ENCODE results near the gene CD180.

GRCh38 chr5:67234671-67235176, 38.1 kb upstream of the CD180 start:
- no peak for TF ChIP-seq CTCF (IDR thresholded peaks at IDR 0.05 in 2 of 3, conservative IDR thresholded peaks at IDR 0.05 in 1 of 3; ENCODE audit: insufficient read depth in 2 of 3, low read depth in 1 of 3, low read length in 3 of 3)
- TF ChIP-seq ZNF239 (CRISPR knock-in tag; IDR thresholded peaks at IDR 0.05), result no peak
- TF ChIP-seq CBFA2T3 (IDR thresholded peaks at IDR 0.05), result peak; percentile 21; the same call in 1 of the 2 replicates
- TF ChIP-seq EP300 (IDR thresholded peaks at IDR 0.05; ENCODE audit: low read length), result no peak
- TF ChIP-seq SMAD4 (CRISPR knock-in tag; conservative IDR thresholded peaks at IDR 0.05), result no peak
- TF ChIP-seq MAX (CRISPR knock-in tag; IDR thresholded peaks at IDR 0.05), result no peak
- TF ChIP-seq ZKSCAN1 (IDR thresholded peaks at IDR 0.05; ENCODE audit: low read depth, low read length), result no peak
- TF ChIP-seq ZNF592 (IDR thresholded peaks at IDR 0.05), result no peak
- no peak for TF ChIP-seq ZNF197 (CRISPR knock-in tag; IDR thresholded peaks at IDR 0.05; ENCODE audit: low read depth)
- TF ChIP-seq NCOA2 (IDR thresholded peaks at IDR 0.05; ENCODE audit: partially characterized antibody in 2 of 2), result no peak
- TF ChIP-seq REST (IDR thresholded peaks at IDR 0.05; ENCODE audit: borderline replicate concordance), result no peak; the same call in 1 of the 2 replicates
- TF ChIP-seq REST (CRISPR knock-in tag; IDR thresholded peaks at IDR 0.05; ENCODE audit: low read depth), result no peak
- TF ChIP-seq SPI1 (IDR thresholded peaks at IDR 0.05; ENCODE audit: borderline replicate concordance, low read depth, low read length), result no peak

All from K562 (cell line).